MCF 10A (cell line): ENCODE measurements around the gene USB1. TPM values are rescaled to one million over a fixed set of nuclear protein-coding genes. Genes with fewer than 3 reads are reported as not detected.

ENCODE experiments used
- BruUV-seq: library from RNA; stranded (reverse); fragments of 400-500 nt; replicated peaks from 2 replicates; lab custom pipeline; 2021; lab: Mats Ljungman, UMichigan
- CTCF ChIA-PET: fragments of 300-600 bp; sonication (Branson Sonifier 250); formaldehyde crosslinking; extraction: SDS; loops from one replicate; lab custom pipeline; 2021; ENCODE audit warnings: antibody characterized with exemption, inconsistent platforms; lab: Yijun Ruan, JAX
- POLR2A ChIA-PET: fragments of 300-600, 350-650 bp; sonication (Branson Sonifier 250); formaldehyde crosslinking; extraction: SDS; loops from one replicate; lab custom pipeline; 2020; ENCODE audit warnings: antibody characterized with exemption, inconsistent platforms; lab: Yijun Ruan, JAX
- DNase-seq: peaks from one replicate; pipeline ENCODE4 v3.0.0-alpha.2; 2018; ENCODE audit not compliant: unreplicated experiment
- H3K27ac Mint-ChIP-seq: one replicate; pipeline ENCODE4 v1.8.0; 2022; ENCODE audit warnings: mild to moderate bottlenecking, low read depth, mixed read lengths; ENCODE audit not compliant: unreplicated experiment
- H3K27me3 Mint-ChIP-seq: one replicate; pipeline ENCODE4 v1.8.0; 2022; ENCODE audit warnings: mixed read lengths; ENCODE audit not compliant: insufficient read depth, unreplicated experiment
- H3K36me3 Mint-ChIP-seq: one replicate; pipeline ENCODE4 v1.8.0; 2022; ENCODE audit warnings: mild to moderate bottlenecking, moderate library complexity, mixed read lengths; ENCODE audit not compliant: insufficient read depth, unreplicated experiment
- H3K4me1 Mint-ChIP-seq: one replicate; pipeline ENCODE4 v1.8.0; 2022; ENCODE audit warnings: mixed read lengths; ENCODE audit not compliant: insufficient read depth, unreplicated experiment
- H3K4me3 Mint-ChIP-seq: one replicate; pipeline ENCODE4 v1.8.0; 2022; ENCODE audit warnings: mild to moderate bottlenecking, moderate library complexity, mixed read lengths; ENCODE audit not compliant: unreplicated experiment
- H3K9me3 Mint-ChIP-seq: one replicate; pipeline ENCODE4 v1.8.0; 2022; ENCODE audit warnings: mixed read lengths; ENCODE audit not compliant: unreplicated experiment
- intact Hi-C: fragments of 100-400 bp; cut with micrococcal nuclease; formaldehyde crosslinking; loops from 2 replicates; pipeline ENCODE4 v1.14.1; 2022
- total RNA-seq: library from RNA; stranded (reverse); gene quantifications from 2 replicates; pipeline ENCODE4 v1.2.3, GENCODE V29; 2022
- TF ChIP-seq, protein P1 (sequence below): fragments of 200-600 bp; IDR thresholded peaks from one replicate; pipeline ENCODE4 v1.8.0; 2022; ENCODE audit warnings: antibody characterized with exemption, mild to moderate bottlenecking; ENCODE audit not compliant: unreplicated experiment

The USB1 gene
- total RNA-seq, 1 experiment from 2014 or later = 49.2 TPM

DNA sequence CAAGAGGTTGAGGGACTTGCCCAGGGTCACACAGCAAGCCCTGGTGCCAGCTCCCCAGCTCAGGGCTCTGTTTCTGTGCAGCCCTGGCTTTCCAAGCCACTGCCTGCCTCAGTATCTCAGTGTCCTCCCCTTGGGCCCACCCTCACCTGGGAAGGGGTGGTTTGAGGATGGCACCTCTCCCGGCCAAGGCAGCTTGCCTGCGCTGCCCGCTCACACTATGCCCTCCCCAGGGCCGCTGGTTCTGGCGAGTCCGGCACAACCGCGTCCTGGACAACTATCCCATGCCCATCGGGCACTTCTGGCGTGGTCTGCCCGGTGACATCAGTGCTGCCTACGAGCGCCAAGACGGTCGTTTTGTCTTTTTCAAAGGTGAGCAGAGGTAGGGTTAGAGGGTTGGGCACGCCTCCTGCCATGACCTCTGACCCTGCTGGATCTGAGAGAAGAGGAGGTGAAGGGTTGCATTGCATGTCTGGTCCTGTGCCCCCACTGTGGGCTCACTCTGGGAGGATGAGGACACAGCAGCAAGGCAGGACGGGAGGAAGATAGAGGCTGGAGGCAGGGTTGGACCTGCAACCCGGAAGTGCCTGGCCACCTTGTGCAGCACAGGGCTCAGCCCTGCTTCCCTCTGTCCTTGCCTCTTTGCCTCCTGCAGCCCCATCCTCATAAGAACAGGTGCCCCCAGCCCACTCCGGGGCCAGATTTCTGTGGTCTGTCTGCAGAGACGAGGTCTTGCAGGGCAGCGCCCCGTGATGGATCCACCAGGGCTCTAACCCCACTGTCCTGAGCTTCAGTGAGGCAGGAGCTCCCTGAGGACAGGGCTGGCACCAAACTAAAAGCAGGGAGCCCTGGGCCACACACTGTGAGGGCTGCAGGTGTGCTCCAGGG, 41.0 kb downstream of the USB1 start:
- no TSS peak for BruUV-seq
- intact Hi-C loops = no loop called here
- no peaks in the 10 kb centered on the region for H3K27me3 Mint-ChIP-seq
- no peak overlapping the region for H3K27ac Mint-ChIP-seq
- H3K36me3 Mint-ChIP-seq = peaks cover 6% of the 10 kb centered on the region
- POLR2A ChIA-PET = interaction anchor here (0.6 kb wide), 1 partner anchor 373 kb away, joined by 3 read pairs; no protein-coding TSS in a partner anchor
- H3K4me3 Mint-ChIP-seq = no peak overlapping the region
- no peaks in the 10 kb centered on the region for H3K9me3 Mint-ChIP-seq
- no peak for DNase-seq
- CTCF ChIA-PET = no interaction called here
- TF ChIP-seq, protein P1, sequence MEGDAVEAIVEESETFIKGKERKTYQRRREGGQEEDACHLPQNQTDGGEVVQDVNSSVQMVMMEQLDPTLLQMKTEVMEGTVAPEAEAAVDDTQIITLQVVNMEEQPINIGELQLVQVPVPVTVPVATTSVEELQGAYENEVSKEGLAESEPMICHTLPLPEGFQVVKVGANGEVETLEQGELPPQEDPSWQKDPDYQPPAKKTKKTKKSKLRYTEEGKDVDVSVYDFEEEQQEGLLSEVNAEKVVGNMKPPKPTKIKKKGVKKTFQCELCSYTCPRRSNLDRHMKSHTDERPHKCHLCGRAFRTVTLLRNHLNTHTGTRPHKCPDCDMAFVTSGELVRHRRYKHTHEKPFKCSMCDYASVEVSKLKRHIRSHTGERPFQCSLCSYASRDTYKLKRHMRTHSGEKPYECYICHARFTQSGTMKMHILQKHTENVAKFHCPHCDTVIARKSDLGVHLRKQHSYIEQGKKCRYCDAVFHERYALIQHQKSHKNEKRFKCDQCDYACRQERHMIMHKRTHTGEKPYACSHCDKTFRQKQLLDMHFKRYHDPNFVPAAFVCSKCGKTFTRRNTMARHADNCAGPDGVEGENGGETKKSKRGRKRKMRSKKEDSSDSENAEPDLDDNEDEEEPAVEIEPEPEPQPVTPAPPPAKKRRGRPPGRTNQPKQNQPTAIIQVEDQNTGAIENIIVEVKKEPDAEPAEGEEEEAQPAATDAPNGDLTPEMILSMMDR = no peak
- H3K4me1 Mint-ChIP-seq = no peaks in the 10 kb centered on the region

DNA sequence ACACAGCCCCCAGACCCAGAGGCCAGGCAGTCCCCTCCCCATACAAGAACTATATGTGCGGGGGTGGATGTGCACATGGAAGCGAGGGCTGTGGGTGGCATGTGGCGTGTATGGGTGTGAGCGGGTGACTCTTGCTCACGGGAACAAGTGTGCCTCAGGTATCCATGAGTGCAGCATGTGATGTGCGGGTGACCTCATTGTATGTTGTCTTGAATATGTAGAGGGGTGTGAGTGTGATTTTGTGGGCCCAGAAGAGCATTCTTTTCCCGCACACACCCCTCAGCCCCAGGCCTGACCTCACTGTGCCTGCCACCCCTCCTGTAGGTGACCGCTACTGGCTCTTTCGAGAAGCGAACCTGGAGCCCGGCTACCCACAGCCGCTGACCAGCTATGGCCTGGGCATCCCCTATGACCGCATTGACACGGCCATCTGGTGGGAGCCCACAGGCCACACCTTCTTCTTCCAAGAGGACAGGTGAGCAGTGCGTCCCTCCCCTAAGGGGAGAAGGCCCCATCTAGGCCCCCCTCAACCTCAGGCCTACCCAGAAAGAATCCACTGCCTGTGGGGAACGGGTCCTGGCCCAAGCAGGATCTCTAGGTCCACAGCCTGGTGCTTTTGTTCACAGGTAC, 41.8 kb downstream of the USB1 start:
- Mint-ChIP-seq H3K4me3 (no peak overlapping the region), H3K4me1 (no peaks in the 10 kb centered on the region), H3K36me3 (peaks cover 6% of the 10 kb centered on the region), H3K27ac (no peak overlapping the region), H3K27me3 (no peaks in the 10 kb centered on the region), H3K9me3 (no peaks in the 10 kb centered on the region)
- CTCF ChIA-PET = no interaction called here
- TF ChIP-seq, protein P1 = no peak
- intact Hi-C loops = no loop called here
- no peak for DNase-seq
- POLR2A ChIA-PET = interaction anchor here (0.6 kb wide), 1 partner anchor 374 kb away, joined by 3 read pairs; no protein-coding TSS in a partner anchor
- BruUV-seq = no TSS peak

DNA sequence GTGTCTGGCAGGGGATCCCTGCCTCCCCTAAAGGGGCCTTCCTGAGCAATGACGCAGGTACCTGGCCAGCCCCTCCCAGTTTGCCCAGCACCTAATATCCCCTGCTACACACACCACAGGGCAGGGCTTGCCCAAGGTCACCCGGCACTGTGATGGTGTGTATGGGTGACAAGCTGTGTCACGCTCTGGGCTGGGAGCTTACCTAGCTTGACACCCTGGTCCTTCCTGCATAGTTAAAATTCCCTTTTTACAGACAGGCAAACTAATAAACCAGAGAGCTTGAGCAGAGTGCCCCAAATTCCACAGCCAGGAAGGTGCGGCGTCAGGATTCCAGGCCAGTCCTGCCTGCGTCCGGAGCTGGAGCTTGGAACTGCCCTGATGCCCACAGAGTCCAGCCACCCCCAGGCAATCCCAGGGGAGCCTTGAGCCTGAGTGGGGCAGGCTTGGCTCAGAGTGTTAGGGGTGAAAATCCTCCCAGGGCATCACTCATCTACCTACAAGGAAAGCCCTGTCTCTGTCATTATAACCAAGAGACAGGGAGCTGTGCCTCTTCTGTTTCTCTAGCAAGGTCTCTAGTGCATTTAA, 42.5 kb downstream of the USB1 start:
- Mint-ChIP-seq H3K27ac (no peak overlapping the region), H3K4me1 (no peaks in the 10 kb centered on the region), H3K4me3 (no peak overlapping the region), H3K9me3 (no peaks in the 10 kb centered on the region), H3K27me3 (no peaks in the 10 kb centered on the region), H3K36me3 (peaks cover 6% of the 10 kb centered on the region)
- BruUV-seq = no TSS peak
- POLR2A ChIA-PET = no interaction called here
- no peak for DNase-seq
- TF ChIP-seq, protein P1 = no peak
- intact Hi-C loops = no loop called here
- CTCF ChIA-PET = interaction anchor here (0.6 kb wide), 1 partner anchor 496 kb away, joined by 6 read pairs; no protein-coding TSS in a partner anchor
